Activated CD8-positive, alpha-beta memory T cell treated with anti-CD3 and anti-CD28 coated beads for 48 hours (primary cell): Measurements from ENCODE around the gene SETD4.
A peak's percentile ranks its signal among the peaks of the same experiment; 100 is the strongest.
"Not testable (repeated sequence)": the region's sequence is repeated elsewhere in the genome, so short reads cannot be mapped to it uniquely, and the experiment has no call there.

Experiments
- DNase-seq, 3 experiments: peaks; one replicate each; pipeline ENCODE4 v3.0.0-alpha.2; 2020; ENCODE audit warnings: low read depth in 2 of 3, low spot score in 2 of 3

The SETD4 gene

GRCh38 chr21:36079010-36079649 lies 18.8 kb upstream of the SETD4 start:
- no peak for DNase-seq

DNA sequence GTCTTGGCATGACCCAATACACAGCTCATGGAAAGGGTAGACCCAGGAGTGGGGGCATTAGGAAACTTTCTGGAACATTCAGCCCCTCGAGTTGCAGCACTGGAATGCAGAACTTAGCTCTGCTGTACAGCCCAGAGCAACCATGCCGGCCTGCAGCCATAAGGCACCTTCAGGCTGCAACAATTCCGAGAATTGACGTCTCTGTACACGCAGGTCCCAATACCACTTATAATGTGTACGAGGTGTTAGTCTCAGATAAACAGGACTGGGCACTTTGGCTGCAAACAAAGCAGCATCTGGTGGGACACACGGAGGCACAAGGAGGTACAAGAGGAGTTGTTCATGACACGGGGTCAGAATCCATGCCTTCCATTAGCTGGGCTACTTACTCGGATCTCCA lies 17.4 kb upstream of the SETD4 start:
- DNase-seq, result no peak

DNA sequence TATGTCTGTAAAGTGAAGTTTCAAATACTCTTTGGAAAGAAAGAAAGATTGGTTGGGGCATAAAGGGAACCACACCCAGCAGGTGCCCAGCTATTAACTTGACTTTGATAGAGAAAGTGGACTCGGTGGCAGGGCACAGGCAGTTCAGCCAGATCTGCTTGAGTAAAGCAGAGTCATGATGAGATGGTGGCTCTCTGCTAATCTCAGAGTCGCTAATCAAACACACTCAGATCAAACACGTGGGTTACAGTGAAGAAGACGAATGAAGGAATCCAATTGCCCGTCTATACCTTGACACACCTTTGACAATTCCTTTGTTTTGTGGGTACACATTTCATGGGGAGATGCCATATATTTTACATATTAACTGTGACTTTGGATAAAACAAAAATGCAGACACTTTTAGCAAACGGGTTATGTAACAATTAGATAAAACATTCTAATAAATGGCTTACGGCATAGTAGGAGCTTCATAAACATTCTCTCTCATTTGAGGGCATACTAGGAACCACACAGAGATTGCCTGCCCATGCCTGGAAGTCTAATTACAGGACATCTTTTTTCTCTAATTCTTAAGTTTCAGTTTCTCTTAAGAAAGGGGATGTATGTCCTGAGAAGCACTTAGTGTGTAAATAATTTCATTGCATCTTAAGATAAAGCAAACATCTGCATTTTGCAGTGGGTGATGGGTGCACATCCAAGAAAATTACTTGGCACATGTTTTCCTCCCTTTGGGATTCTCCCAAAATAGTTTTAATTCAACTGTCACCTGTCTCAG lies 16.7 kb upstream of the SETD4 start:
- no peak for DNase-seq

DNA sequence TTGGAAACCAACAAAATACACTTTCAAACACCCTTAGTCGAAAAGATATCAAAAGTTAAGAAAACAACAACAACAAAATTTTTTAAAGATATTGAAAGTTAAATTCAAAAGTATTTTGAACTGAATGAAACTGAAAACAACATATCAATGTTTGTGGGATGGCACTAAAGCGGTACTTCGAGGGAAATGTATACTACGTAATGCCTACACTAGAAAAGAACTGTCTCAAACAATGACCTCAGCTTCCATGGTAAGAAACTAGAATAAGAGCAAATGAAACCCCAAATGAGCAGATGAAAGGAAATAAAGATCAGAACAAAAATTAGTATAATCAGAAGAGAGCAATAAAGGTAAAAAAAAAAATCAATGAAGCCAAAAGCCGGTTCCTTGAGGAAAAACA lies 15.6 kb upstream of the SETD4 start:
- no peak for DNase-seq

DNA sequence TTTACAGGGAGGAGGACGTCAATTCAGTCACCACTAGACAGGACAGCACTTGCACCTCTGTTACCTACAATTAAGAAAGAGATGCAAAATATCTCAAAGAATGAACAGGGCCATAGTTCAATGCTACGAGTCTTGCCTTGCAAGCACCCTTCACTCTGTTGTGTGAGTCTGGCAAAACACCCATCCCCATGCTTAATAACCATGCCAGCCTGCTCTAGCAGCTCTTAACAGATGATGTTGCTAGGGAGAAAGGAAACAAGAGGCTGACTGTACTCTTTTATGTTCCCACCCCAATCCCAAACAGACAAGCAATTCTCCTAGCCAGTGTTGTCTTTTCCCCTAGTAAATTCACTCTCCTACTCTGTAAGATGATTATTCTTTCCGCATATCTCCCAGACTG lies 14.8 kb upstream of the SETD4 start:
- no peak for DNase-seq

- not testable (repeated sequence) for DNase-seq
These were observed 13.6 kb upstream of the SETD4 start for GRCh38 chr21:36073911-36074310.

DNA sequence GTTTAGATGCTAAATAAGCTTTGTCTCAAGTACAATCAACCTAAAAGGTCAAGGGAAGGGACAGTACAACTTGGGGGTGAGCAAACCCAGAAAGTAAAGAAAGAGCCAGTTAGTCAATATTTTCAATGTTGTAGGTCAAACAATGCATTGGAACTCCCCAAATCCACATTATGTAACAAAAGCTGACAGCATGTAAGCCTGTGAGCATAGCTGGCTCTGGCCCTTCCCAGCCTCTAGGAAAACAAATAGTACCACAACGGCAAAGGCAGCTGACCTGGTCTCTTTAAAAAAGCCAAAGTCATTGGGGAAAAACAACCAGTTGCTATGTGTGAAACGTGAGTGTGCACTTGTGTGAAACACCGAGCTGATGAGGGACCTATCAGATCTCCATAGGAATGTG lies 12.9 kb upstream of the SETD4 start:
- DNase-seq, result no peak

DNA sequence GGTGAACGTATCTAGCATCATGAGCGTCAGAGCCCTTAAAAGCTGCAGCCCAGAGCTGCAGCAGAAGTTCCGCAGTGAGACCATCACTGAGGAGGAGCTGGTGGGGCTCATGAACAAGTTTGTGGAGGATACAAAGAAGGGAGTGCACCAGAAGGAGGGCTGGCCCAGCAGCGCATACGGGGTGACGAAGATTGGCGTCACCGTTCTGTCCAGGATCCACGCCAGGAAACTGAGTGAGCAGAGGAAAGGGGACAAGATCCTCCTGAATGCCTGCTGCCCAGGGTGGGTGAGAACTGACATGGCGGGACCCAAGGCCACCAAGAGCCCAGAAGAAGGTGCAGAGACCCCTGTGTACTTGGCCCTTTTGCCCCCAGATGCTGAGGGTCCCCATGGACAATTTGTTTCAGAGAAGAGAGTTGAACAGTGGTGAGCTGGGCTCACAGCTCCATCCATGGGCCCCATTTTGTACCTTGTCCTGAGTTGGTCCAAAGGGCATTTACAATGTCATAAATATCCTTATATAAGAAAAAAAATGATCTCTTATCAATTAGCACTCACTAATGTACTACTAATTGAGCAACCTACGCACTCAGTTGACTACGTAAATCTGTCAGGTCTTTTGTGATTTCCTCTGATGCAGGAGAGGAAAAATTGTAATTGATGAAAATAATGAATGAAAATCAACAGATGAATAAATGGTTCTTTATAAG lies 12.3 kb upstream of the SETD4 start:
- no peak for DNase-seq

GRCh38 chr21:36070999-36071398 lies 10.7 kb upstream of the SETD4 start:
- DNase-seq, result no peak

DNA sequence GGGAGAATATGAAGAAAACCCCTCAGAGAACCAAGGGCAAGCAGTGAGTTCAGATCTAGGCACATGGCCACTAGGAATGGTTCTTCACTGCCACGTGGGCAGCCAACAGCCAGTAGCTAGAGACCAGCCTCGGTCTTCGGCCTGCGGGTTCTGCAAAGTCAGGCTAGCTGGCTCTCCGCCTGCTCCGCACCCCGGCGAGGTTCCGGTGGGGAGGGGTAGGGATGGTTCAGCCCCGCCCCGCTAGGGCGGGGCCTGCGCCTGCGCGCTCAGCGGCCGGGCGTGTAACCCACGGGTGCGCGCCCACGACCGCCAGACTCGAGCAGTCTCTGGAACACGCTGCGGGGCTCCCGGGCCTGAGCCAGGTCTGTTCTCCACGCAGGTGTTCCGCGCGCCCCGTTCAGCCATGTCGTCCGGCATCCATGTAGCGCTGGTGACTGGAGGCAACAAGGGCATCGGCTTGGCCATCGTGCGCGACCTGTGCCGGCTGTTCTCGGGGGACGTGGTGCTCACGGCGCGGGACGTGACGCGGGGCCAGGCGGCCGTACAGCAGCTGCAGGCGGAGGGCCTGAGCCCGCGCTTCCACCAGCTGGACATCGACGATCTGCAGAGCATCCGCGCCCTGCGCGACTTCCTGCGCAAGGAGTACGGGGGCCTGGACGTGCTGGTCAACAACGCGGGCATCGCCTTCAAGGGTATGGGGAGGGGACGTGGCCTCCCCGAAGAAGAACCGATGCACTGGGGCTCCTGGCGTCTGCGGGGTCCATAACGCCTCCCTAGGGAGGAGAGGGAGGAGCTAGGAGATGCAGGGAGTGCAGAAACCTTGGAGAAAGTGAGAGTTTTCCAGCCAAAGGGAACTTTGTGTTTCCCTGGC lies 9.6 kb upstream of the SETD4 start, which contains the start of gene CBR1:
Gene CBR1 (plus strand): TSS at position 312 of the 871 bp plus-strand sequence. CDS start 92 bp downstream, at position 404.
- peak; percentile 60 to 75 (median 68) for DNase-seq

- DNase-seq, result no peak
These were observed 8.5 kb upstream of the SETD4 start for GRCh38 chr21:36068748-36069398.

GRCh38 chr21:36065497-36066036 lies 5.2 kb upstream of the SETD4 start:
- no peak for DNase-seq

- no peak for DNase-seq
These were observed 3.7 kb upstream of the SETD4 start for GRCh38 chr21:36064085-36064460.

- DNase-seq, result no peak
These were observed 3.2 kb upstream of the SETD4 start for GRCh38 chr21:36063375-36064084.

DNA sequence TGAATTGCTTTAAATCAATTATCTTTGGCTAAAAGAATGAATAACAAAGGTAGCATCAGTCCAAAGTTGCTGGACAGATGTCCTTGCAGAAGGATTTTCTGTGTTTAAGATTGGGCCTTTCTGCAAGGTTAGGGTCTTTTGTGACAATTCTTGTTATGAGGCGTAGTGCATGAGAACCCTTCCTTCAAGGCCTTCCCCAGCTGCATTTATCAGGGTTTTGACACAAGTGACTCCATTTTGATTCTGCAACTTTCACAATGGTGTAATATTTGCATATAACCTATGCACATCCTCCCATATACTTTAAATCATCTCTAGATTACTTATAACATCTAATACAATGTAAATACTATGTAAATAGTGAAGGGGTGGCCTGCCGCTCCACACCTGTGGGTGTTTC lies 1.1 kb upstream of the SETD4 start:
- DNase-seq, result no peak

DNA sequence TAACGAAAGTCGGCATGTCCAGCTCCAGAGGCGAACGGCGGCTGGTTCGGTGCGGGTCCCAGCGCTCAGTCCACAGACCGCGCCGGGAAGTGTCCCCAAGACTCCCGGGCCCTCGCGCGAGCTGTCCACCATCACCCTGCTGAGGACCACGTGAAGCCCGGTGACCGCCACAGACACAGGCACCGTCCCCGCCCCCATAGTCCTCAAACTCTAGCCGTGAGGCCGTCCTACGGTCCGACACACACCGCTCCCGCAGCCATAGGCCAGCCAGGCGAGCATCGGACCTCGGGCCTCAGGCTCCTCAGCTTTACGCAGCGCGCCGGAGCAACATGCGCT lies 535 bp downstream of the SETD4 start:
- DNase-seq, result no peak

GRCh38 chr21:36055551-36055950 lies 4.8 kb downstream of the SETD4 start:
- DNase-seq, result no peak

DNA sequence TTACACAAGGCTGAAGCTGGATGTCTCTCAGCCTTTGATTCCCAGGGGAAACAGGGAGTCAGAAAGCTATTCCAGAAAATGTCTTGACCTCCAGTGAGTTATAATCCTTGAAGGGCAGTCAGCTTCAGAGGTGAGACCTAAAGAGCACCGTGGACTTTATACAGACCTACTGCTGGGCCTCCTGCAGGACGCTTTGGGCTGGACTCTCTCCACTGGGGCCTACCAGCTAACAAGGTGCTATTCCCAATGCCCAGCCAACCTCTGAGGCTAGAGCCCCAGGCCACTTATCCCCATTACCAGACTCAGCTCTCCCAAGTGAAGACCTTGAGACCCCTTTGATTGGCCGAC lies 6.6 kb downstream of the SETD4 start:
- no peak for DNase-seq

GRCh38 chr21:36052860-36053714 lies 7.2 kb downstream of the SETD4 start:
- no peak for DNase-seq
